Suprapubic skin (tissue), 4 donors: Measurements from ENCODE around the gene MYCBP2.

Experiments used
- CTCF ChIP-seq, 2 donors: fragments of 200-600 bp in 1 of 2; fragments of 450-650 bp in 1 of 2; sonication (generic) in 1 of 2; IDR thresholded peaks; one replicate each; pipeline ENCODE4 v1.5.1; 2016 to 2019; ENCODE audit warnings: antibody characterized with exemption in 2 of 2, mild to moderate bottlenecking in 1 of 2, moderate library complexity in 1 of 2
- POLR2A ChIP-seq, 2 donors: fragments of 450-650 bp; IDR thresholded peaks; one replicate each; pipeline ENCODE4 v1.6.1; 2017; ENCODE audit warnings: antibody characterized with exemption in 2 of 2, mild to moderate bottlenecking in 2 of 2, moderate library complexity in 2 of 2
- POLR2AphosphoS5 ChIP-seq, 3 donors: sonication (generic); formaldehyde crosslinking; IDR thresholded peaks; one replicate each; pipeline ENCODE4 v1.6.1; 2017; ENCODE audit warnings: antibody characterized with exemption in 3 of 3

GRCh38 chr13:77222909-77223308, 104.0 kb downstream of the MYCBP2 start:
- no peak for TF ChIP-seq POLR2A (IDR thresholded peaks at IDR 0.05)
- no peak for TF ChIP-seq CTCF (IDR thresholded peaks at IDR 0.05)
- no peak for TF ChIP-seq POLR2AphosphoS5 (IDR thresholded peaks at IDR 0.05)
